Ovary (tissue), 3 donors: ENCODE measurements around the gene SRPK3.

Experiments
- CTCF ChIP-seq, 3 donors: fragments of 450-650 bp in 2 of 3; fragments of 200-600 bp in 1 of 3; IDR thresholded peaks; one replicate each; pipeline versions ENCODE4 v1.5.1 to v1.8.0; 2016 to 2022; ENCODE audit warnings: antibody characterized with exemption in 3 of 3, mild to moderate bottlenecking in 1 of 3
- POLR2A ChIP-seq: fragments of 450-650 bp; IDR thresholded peaks from one replicate; pipeline ENCODE4 v1.6.1; 2017; ENCODE audit warnings: antibody characterized with exemption, mild to moderate bottlenecking, moderate library complexity
- donor health status: DM: no; HTN: no; CAD: no.

- TF ChIP-seq POLR2A, result no peak
- TF ChIP-seq CTCF (IDR thresholded peaks at IDR 0.05), result no peak
Observed at GRCh38 chrX:153782313-153782712, 1.5 kb downstream of the SRPK3 start.
